GM11168 (cell line): ENCODE measurements around the gene NOVA2.

Experiments
- in situ Hi-C: fragments of 300-500 bp; cut with MboI; formaldehyde crosslinking; loops from one replicate; pipeline ENCODE4 v1.12.0; 2022; ENCODE audit warnings: low sequenced_read_pairs; ENCODE audit not compliant: unreplicated experiment

The NOVA2 gene

GRCh38 chr19:45969676-45970075 is 4.0 kb downstream of the NOVA2 start:
- in situ Hi-C loops = loop anchor here (5.0 kb wide), 1 partner anchor 47 kb away; no protein-coding TSS in a partner anchor

GRCh38 chr19:45968626-45969025 is 5.0 kb downstream of the NOVA2 start:
- in situ Hi-C loops = loop anchor here (5.0 kb wide), 1 partner anchor 46 kb away; no protein-coding TSS in a partner anchor

- in situ Hi-C loops = loop anchor here (5.0 kb wide), 1 partner anchor 45 kb away; no protein-coding TSS in a partner anchor
Observed at GRCh38 chr19:45967246-45967645, 6.4 kb downstream of the NOVA2 start.

- in situ Hi-C loops = no loop called here
Observed at GRCh38 chr19:45962021-45962420, 11.6 kb downstream of the NOVA2 start.

GRCh38 chr19:45960595-45961235 is 12.9 kb downstream of the NOVA2 start:
- in situ Hi-C loops = no loop called here

- in situ Hi-C loops = no loop called here
Observed at GRCh38 chr19:45959517-45960025, 14.1 kb downstream of the NOVA2 start.

- in situ Hi-C loops = no loop called here
Observed at GRCh38 chr19:45958769-45959516, 14.7 kb downstream of the NOVA2 start.

- in situ Hi-C loops = no loop called here
Observed at GRCh38 chr19:45958320-45958719, 15.3 kb downstream of the NOVA2 start.

- in situ Hi-C loops = no loop called here
Observed at GRCh38 chr19:45955905-45956608, 17.6 kb downstream of the NOVA2 start.

- in situ Hi-C loops = no loop called here
Observed at GRCh38 chr19:45954156-45954555, 19.5 kb downstream of the NOVA2 start.

- in situ Hi-C loops = no loop called here
Observed at GRCh38 chr19:45953676-45954075, 20.0 kb downstream of the NOVA2 start.

GRCh38 chr19:45952686-45953505 is 20.8 kb downstream of the NOVA2 start:
- in situ Hi-C loops = no loop called here

- in situ Hi-C loops = no loop called here
Observed at GRCh38 chr19:45952341-45952685, 21.4 kb downstream of the NOVA2 start.

- in situ Hi-C loops = no loop called here
Observed at GRCh38 chr19:45947926-45948325, 25.7 kb downstream of the NOVA2 start.

GRCh38 chr19:45940515-45940805 is 33.2 kb downstream of the NOVA2 start:
- in situ Hi-C loops = no loop called here

- in situ Hi-C loops = no loop called here
Observed at GRCh38 chr19:45939792-45940514, 33.7 kb downstream of the NOVA2 start.

GRCh38 chr19:45938733-45939319 is 34.8 kb downstream of the NOVA2 start:
- in situ Hi-C loops = no loop called here

- in situ Hi-C loops = no loop called here
Observed at GRCh38 chr19:45935267-45935666, 38.4 kb downstream of the NOVA2 start.

- in situ Hi-C loops = no loop called here
Observed at GRCh38 chr19:45934551-45935230, 39.0 kb downstream of the NOVA2 start.
